H1 (cell line): Measurements from ENCODE around the gene WDR26. TPM values are rescaled to one million over a fixed set of nuclear protein-coding genes. Genes with fewer than 3 reads are reported as not detected.

ENCODE experiments used
- CREB1 ChIP-seq: IDR thresholded peaks from 2 replicates; pipeline ENCODE4 v1.6.1; 2012; ENCODE audit warnings: inconsistent platforms
- EGR1 ChIP-seq: IDR thresholded peaks from 2 replicates; pipeline ENCODE4 v1.6.1; 2011; ENCODE audit warnings: low read depth, low read length, borderline replicate concordance
- PHF8 ChIP-seq: fragments of 200-600 bp; sonication (generic); conservative IDR thresholded peaks from 2 replicates; pipeline ENCODE4 v1.7.1; 2012; ENCODE audit warnings: low read depth, mild to moderate bottlenecking, inconsistent platforms, low read length, moderate library complexity
- POLR2A ChIP-seq, 2 experiments: IDR thresholded peaks; 1 replicate in 1 of 2; 2 replicates in 1 of 2; pipeline ENCODE4 v1.6.1; 2011; ENCODE audit warnings: low read depth in 2 of 2, low read length in 2 of 2, mild to moderate bottlenecking in 2 of 2; ENCODE audit errors: control extremely low read depth in 1 of 2
- RXRA ChIP-seq: IDR thresholded peaks from 2 replicates; pipeline ENCODE4 v1.6.1; 2011; ENCODE audit warnings: low read depth, mild to moderate bottlenecking, low read length, moderate library complexity; ENCODE audit not compliant: insufficient read depth
- SIX5 ChIP-seq: IDR thresholded peaks from 2 replicates; pipeline ENCODE4 v1.6.1; 2011; ENCODE audit warnings: mild to moderate bottlenecking, low read depth, low read length
- polyA plus RNA-seq, 7 experiments: library from polyadenylated mRNA; depleted of rRNA in 3 of 7; stranded (reverse) in 5 of 7; unstranded in 2 of 7; fragments of >200 nt in 5 of 7; fragments of 200-250 nt in 2 of 7; gene quantifications; 1 replicate in 5 of 7; 2 replicates in 1 of 7; 4 replicates in 1 of 7; pipeline versions ENCODE4 v1.2.1 to v1.2.3, GENCODE V29; 2011 to 2013; ENCODE audit warnings: missing spikeins in 2 of 7, mixed read lengths in 2 of 7
- total RNA-seq: library from RNA; stranded (reverse); fragmentation: NEBNext Ultra II Directional; extraction: Animal tissue kit (Norgen Biotek cat#: 25700); gene quantifications from 2 replicates; pipeline ENCODE4 v1.2.1, GENCODE V29; 2021
- TF ChIP-seq, protein P1 (sequence below): fragments of 300-600 bp; sonication (generic); IDR thresholded peaks from 2 replicates; pipeline ENCODE4 v1.7.1; 2012; ENCODE audit warnings: low read length, moderate library complexity, mild to moderate bottlenecking, inconsistent platforms; ENCODE audit not compliant: insufficient replicate concordance
- TF ChIP-seq, protein P2 (sequence below): IDR thresholded peaks from 2 replicates; pipeline ENCODE4 v1.6.1; 2011; ENCODE audit warnings: low read length, improper control_type of control experiment

The WDR26 gene
- total and polyA plus RNA-seq, 2 of the 8 experiments (the other 6 are each of a cell fraction or from before 2014, with no cell fraction given): 18.0 to 72.5 TPM

DNA sequence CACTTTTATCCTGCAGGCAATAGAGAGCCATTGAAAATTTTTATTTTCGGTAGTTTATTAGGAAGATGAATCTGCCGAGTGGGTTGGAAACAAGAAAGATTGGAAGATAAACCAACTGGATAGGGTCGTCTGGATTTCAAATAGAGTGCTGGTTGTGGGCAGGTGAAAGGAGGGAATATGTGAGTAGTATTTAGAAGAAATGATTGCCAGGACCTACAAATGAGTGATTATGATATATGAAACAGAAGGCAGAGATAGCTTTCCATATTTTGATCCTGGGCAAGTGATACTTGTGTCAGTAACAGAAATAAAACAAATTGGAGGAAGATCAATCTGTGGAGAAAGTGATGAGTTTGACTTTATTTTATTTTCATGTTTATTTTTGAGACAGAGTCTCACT, 75.4 kb downstream of the WDR26 start (continued):
- TF ChIP-seq, protein P1, sequence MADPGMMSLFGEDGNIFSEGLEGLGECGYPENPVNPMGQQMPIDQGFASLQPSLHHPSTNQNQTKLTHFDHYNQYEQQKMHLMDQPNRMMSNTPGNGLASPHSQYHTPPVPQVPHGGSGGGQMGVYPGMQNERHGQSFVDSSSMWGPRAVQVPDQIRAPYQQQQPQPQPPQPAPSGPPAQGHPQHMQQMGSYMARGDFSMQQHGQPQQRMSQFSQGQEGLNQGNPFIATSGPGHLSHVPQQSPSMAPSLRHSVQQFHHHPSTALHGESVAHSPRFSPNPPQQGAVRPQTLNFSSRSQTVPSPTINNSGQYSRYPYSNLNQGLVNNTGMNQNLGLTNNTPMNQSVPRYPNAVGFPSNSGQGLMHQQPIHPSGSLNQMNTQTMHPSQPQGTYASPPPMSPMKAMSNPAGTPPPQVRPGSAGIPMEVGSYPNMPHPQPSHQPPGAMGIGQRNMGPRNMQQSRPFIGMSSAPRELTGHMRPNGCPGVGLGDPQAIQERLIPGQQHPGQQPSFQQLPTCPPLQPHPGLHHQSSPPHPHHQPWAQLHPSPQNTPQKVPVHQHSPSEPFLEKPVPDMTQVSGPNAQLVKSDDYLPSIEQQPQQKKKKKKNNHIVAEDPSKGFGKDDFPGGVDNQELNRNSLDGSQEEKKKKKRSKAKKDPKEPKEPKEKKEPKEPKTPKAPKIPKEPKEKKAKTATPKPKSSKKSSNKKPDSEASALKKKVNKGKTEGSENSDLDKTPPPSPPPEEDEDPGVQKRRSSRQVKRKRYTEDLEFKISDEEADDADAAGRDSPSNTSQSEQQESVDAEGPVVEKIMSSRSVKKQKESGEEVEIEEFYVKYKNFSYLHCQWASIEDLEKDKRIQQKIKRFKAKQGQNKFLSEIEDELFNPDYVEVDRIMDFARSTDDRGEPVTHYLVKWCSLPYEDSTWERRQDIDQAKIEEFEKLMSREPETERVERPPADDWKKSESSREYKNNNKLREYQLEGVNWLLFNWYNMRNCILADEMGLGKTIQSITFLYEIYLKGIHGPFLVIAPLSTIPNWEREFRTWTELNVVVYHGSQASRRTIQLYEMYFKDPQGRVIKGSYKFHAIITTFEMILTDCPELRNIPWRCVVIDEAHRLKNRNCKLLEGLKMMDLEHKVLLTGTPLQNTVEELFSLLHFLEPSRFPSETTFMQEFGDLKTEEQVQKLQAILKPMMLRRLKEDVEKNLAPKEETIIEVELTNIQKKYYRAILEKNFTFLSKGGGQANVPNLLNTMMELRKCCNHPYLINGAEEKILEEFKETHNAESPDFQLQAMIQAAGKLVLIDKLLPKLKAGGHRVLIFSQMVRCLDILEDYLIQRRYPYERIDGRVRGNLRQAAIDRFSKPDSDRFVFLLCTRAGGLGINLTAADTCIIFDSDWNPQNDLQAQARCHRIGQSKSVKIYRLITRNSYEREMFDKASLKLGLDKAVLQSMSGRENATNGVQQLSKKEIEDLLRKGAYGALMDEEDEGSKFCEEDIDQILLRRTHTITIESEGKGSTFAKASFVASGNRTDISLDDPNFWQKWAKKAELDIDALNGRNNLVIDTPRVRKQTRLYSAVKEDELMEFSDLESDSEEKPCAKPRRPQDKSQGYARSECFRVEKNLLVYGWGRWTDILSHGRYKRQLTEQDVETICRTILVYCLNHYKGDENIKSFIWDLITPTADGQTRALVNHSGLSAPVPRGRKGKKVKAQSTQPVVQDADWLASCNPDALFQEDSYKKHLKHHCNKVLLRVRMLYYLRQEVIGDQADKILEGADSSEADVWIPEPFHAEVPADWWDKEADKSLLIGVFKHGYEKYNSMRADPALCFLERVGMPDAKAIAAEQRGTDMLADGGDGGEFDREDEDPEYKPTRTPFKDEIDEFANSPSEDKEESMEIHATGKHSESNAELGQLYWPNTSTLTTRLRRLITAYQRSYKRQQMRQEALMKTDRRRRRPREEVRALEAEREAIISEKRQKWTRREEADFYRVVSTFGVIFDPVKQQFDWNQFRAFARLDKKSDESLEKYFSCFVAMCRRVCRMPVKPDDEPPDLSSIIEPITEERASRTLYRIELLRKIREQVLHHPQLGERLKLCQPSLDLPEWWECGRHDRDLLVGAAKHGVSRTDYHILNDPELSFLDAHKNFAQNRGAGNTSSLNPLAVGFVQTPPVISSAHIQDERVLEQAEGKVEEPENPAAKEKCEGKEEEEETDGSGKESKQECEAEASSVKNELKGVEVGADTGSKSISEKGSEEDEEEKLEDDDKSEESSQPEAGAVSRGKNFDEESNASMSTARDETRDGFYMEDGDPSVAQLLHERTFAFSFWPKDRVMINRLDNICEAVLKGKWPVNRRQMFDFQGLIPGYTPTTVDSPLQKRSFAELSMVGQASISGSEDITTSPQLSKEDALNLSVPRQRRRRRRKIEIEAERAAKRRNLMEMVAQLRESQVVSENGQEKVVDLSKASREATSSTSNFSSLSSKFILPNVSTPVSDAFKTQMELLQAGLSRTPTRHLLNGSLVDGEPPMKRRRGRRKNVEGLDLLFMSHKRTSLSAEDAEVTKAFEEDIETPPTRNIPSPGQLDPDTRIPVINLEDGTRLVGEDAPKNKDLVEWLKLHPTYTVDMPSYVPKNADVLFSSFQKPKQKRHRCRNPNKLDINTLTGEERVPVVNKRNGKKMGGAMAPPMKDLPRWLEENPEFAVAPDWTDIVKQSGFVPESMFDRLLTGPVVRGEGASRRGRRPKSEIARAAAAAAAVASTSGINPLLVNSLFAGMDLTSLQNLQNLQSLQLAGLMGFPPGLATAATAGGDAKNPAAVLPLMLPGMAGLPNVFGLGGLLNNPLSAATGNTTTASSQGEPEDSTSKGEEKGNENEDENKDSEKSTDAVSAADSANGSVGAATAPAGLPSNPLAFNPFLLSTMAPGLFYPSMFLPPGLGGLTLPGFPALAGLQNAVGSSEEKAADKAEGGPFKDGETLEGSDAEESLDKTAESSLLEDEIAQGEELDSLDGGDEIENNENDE: no peak
- TF ChIP-seq POLR2A (IDR thresholded peaks at IDR 0.05; ENCODE audit: control extremely low read depth in 1 of 2, low read depth in 2 of 2, low read length in 2 of 2): no peak
- no peak for TF ChIP-seq SIX5
- TF ChIP-seq RXRA: no peak
- TF ChIP-seq EGR1: no peak
- TF ChIP-seq CREB1: no peak
- TF ChIP-seq, protein P2, sequence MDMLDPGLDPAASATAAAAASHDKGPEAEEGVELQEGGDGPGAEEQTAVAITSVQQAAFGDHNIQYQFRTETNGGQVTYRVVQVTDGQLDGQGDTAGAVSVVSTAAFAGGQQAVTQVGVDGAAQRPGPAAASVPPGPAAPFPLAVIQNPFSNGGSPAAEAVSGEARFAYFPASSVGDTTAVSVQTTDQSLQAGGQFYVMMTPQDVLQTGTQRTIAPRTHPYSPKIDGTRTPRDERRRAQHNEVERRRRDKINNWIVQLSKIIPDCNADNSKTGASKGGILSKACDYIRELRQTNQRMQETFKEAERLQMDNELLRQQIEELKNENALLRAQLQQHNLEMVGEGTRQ: no peak
- TF ChIP-seq PHF8: no peak
